NB4 (cell line): ENCODE measurements around the gene TMEM30A.

ENCODE experiments used
- CTCF ChIP-seq: IDR thresholded peaks from one replicate; pipeline ENCODE4 v1.5.1; 2012; ENCODE audit warnings: low read depth, low read length
- MAX ChIP-seq: IDR thresholded peaks from 2 replicates; pipeline ENCODE4 v1.6.1; 2011; ENCODE audit warnings: low read depth, low read length

DNA sequence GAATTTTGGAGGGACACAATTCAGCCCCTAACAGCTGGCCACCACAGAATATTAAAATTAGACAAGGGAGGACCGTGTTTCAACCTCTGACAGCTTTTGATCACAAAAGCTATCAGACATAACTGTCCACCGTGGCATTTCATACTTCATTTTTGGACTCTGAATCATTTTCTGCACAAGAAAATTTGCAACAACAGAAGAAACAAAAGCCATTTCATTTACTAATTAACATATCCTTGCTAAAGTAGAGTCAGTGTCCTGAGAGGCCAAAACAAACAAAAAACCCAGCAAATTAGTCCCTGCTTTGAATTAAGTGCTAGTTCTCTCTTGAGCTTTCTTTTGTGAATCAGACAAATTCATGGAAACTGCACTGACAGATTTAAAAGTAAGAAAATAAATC is 61.2 kb downstream of the TMEM30A start:
- no peak for TF ChIP-seq CTCF
- TF ChIP-seq MAX: no peak
